ENCODE data around the gene PDZRN3. TPM values are rescaled to one million over a fixed set of nuclear protein-coding genes. Genes with fewer than 3 reads are reported as not detected.

Gene PDZRN3
- total RNA-seq, 1 donor from 2014 or later, result 23.9 TPM

DNA sequence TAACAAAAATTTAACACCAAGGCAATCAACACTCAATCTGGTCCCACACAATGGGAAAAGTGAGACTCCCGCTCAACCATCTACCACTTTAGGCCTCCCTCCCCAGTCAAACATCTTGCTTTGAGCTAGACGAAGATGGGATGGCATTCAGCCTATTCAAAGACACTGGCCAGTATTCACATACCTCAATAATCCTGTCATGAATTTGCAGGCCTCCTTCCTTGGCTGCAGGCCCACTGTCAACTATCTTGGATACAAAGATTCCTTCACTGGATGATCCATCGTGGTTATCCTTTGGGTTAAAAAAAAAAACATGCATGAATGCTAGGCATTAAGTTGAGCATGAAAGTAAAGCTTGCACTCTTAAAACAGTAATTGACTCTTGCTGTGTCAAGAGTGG, 22.6 kb downstream of the PDZRN3 start:
- Histone ChIP-seq H3K27ac (no peak overlapping the region), H3K27me3 (no peaks in the 10 kb centered on the region), H3K36me3 (no peaks in the 10 kb centered on the region), H3K4me3 (no peak overlapping the region), H3K4me1 (peaks cover 18% of the 10 kb centered on the region), H3K9me3 (no peaks in the 10 kb centered on the region)
- DNase-seq, result no peak
- intact Hi-C loops (cut with DNase I), result no loop called here
- TF ChIP-seq, protein P1, sequence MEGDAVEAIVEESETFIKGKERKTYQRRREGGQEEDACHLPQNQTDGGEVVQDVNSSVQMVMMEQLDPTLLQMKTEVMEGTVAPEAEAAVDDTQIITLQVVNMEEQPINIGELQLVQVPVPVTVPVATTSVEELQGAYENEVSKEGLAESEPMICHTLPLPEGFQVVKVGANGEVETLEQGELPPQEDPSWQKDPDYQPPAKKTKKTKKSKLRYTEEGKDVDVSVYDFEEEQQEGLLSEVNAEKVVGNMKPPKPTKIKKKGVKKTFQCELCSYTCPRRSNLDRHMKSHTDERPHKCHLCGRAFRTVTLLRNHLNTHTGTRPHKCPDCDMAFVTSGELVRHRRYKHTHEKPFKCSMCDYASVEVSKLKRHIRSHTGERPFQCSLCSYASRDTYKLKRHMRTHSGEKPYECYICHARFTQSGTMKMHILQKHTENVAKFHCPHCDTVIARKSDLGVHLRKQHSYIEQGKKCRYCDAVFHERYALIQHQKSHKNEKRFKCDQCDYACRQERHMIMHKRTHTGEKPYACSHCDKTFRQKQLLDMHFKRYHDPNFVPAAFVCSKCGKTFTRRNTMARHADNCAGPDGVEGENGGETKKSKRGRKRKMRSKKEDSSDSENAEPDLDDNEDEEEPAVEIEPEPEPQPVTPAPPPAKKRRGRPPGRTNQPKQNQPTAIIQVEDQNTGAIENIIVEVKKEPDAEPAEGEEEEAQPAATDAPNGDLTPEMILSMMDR (IDR thresholded peaks at IDR 0.05), result no peak
- no peak for ATAC-seq

DNA sequence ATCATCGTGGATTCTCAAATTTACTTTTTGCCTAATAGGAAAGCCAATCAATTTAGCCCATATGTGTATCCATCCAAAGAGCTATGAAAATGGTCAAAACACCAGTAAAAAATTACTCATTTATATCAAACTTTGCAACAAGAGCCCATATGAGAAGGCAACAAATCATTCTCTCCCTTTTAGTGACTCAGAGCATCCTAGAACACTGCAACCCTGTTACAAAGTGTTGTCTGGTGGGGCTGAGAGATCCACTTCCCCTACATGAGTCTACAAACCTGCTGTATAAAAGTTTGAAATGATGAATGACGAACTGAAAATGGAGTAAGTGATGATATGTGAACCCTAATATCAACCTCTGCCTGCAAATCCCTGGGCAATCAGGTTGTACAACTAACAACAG, 23.3 kb downstream of the PDZRN3 start:
- no peak for DNase-seq
- ATAC-seq, result no peak
- Histone ChIP-seq H3K9me3 (no peaks in the 10 kb centered on the region), H3K36me3 (no peaks in the 10 kb centered on the region), H3K27me3 (no peaks in the 10 kb centered on the region), H3K27ac (no peak overlapping the region), H3K4me1 (peaks cover 18% of the 10 kb centered on the region), H3K4me3 (no peak overlapping the region)
- TF ChIP-seq, protein P1 (IDR thresholded peaks at IDR 0.05), result no peak
- intact Hi-C loops (cut with DNase I), result no loop called here

DNA sequence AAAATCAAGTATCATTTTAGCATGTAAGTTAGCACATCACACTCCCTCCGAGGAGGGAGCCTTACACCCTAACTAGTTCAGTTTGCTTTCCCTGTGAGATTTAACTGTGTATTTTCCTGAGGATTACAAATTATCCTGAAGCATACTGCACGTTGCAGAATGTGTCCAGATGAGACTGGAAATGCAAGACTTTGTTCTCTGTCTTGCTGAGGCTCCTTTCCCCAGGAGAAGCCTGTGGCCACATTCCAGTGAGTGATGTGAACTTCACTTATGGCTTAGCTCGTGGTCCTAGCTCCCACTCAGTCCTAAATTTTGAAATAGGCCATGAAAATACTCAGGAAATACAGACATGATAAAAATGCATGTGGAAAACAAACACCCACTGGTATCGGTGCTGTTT, 23.7 kb downstream of the PDZRN3 start:
- ATAC-seq, result no peak
- TF ChIP-seq, protein P1 (IDR thresholded peaks at IDR 0.05), result no peak
- Histone ChIP-seq H3K27ac (no peak overlapping the region), H3K9me3 (no peaks in the 10 kb centered on the region), H3K4me1 (peaks cover 18% of the 10 kb centered on the region), H3K36me3 (no peaks in the 10 kb centered on the region), H3K27me3 (no peaks in the 10 kb centered on the region), H3K4me3 (no peak overlapping the region)
- no peak for DNase-seq
- intact Hi-C loops (cut with DNase I), result no loop called here

DNA sequence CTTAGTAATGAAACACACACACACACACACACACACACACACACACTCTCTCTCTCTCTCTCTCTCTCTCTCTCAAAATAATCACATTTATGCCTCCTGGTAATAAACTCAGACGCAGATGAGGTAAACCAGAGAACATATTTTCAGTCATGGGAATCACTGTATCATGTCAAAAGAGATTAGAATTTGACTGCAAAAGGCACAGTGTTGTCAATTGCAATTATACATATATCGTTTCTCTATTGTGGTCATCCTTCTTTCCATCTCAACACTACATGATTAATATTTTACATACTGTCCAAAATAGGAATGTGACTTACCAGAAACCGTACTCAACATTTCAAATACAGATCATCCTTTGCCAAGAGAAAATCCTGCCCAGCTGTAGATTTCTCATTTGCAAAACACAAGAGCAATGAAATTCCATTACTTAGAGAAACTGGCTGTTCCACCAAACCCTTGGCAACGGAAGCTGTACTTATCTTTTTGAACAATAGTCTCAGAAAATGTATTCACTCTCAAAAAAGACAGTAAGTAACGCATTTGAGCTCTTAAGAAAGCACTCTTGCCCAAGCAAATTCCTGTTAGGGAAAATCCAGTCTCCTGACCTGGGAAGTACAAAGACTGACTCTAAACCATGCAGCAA, 24.3 kb downstream of the PDZRN3 start:
- H3K27ac ChIP-seq, result no peak overlapping the region
- H3K4me1 ChIP-seq, result peaks cover 18% of the 10 kb centered on the region
- H3K4me3 ChIP-seq, result no peak overlapping the region
- TF ChIP-seq, protein P1 (IDR thresholded peaks at IDR 0.05), result no peak
- ATAC-seq (no peak), DNase-seq (no peak)
- H3K27me3 ChIP-seq, result no peaks in the 10 kb centered on the region
- H3K9me3 ChIP-seq, result no peaks in the 10 kb centered on the region
- H3K36me3 ChIP-seq, result no peaks in the 10 kb centered on the region
- intact Hi-C loops (cut with DNase I), result no loop called here

DNA sequence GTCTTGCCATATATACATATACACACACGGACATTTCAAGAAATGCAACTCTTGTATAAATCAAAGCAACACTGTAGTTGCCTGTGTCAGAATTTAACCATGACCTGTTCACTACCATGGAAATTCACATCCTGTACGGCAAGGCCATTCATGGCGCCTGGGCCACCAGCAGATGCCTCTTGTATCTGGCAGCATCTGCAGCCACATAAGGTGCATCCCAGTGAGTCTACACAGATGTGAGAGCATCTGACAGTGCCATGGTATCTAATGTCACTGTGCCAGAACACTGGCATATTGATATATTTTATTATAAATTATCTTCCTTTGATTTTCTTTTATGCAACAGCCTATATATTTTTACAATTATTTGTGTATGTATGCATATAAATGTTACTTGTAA, 25.1 kb downstream of the PDZRN3 start:
- no peaks in the 10 kb centered on the region for H3K27me3 ChIP-seq
- no peak for ATAC-seq
- H3K27ac ChIP-seq, result no peak overlapping the region

More for the DNA sequence above, 25.1 kb downstream of the PDZRN3 start:
- Histone ChIP-seq H3K9me3 (no peaks in the 10 kb centered on the region), H3K36me3 (no peaks in the 10 kb centered on the region), H3K4me1 (peaks cover 17% of the 10 kb centered on the region), H3K4me3 (no peak overlapping the region)
- no peak for DNase-seq
- TF ChIP-seq, protein P1 (IDR thresholded peaks at IDR 0.05), result no peak
- intact Hi-C loops (cut with DNase I), result no loop called here
